Measurements from ENCODE around the gene ABCC6. TPM values are rescaled to one million over a fixed set of nuclear protein-coding genes. Genes with fewer than 3 reads are reported as not detected.

Gene ABCC6
- total and polyA plus RNA-seq, 2 of the 13 experiments (the other 11 are each of a cell fraction or from before 2014, with no cell fraction given): 82.4 to 105 TPM

DNA sequence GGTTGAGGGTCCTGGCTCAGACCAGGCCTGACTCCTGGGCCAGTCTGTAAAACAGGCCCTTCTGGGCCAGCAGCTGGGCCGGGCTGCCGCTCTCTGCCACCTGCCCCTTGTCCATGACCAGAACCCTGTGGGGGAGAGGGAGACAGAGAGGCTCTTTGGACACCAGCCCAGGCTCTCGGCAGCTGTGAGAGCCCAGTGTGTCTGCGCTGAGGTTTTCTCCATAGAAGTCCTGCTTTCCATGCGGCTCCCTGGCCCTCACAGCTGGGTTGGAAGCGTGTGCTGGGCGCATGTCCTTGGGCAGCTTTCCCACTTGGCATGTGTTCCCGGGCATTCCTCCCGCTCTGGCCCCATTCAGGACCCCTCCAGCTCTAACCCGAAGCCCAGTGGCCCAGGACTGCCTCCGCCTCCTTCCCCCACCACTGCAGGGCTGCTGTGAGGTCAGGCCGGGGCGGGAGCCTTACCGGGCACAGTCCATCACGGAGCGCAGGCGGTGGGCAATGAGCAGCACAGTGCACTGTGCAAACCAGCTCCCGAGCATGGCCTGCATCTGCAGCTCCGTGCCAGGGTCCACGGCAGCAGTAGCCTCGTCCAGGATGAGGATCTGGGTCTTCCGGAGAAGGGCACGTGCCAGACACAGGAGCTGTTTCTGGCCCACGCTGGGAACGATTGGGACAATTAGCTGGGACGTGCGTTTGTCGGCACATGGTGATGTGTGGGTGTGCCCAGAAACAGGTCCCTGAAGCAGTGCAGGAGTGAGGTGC, 73.0 kb downstream of the ABCC6 start (continued):
- TF ChIP-seq, protein P1, sequence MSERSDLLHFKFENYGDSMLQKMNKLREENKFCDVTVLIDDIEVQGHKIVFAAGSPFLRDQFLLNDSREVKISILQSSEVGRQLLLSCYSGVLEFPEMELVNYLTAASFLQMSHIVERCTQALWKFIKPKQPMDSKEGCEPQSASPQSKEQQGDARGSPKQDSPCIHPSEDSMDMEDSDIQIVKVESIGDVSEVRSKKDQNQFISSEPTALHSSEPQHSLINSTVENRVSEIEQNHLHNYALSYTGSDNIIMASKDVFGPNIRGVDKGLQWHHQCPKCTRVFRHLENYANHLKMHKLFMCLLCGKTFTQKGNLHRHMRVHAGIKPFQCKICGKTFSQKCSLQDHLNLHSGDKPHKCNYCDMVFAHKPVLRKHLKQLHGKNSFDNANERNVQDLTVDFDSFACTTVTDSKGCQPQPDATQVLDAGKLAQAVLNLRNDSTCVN (CRISPR knock-in tag; IDR thresholded peaks at IDR 0.05; ENCODE audit: borderline replicate concordance): no peak
- TF ChIP-seq, protein P2, sequence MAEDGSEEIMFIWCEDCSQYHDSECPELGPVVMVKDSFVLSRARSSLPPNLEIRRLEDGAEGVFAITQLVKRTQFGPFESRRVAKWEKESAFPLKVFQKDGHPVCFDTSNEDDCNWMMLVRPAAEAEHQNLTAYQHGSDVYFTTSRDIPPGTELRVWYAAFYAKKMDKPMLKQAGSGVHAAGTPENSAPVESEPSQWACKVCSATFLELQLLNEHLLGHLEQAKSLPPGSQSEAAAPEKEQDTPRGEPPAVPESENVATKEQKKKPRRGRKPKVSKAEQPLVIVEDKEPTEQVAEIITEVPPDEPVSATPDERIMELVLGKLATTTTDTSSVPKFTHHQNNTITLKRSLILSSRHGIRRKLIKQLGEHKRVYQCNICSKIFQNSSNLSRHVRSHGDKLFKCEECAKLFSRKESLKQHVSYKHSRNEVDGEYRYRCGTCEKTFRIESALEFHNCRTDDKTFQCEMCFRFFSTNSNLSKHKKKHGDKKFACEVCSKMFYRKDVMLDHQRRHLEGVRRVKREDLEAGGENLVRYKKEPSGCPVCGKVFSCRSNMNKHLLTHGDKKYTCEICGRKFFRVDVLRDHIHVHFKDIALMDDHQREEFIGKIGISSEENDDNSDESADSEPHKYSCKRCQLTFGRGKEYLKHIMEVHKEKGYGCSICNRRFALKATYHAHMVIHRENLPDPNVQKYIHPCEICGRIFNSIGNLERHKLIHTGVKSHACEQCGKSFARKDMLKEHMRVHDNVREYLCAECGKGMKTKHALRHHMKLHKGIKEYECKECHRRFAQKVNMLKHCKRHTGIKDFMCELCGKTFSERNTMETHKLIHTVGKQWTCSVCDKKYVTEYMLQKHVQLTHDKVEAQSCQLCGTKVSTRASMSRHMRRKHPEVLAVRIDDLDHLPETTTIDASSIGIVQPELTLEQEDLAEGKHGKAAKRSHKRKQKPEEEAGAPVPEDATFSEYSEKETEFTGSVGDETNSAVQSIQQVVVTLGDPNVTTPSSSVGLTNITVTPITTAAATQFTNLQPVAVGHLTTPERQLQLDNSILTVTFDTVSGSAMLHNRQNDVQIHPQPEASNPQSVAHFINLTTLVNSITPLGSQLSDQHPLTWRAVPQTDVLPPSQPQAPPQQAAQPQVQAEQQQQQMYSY (CRISPR knock-in tag; IDR thresholded peaks at IDR 0.05): no peak
- TF ChIP-seq HOXD1 (CRISPR knock-in tag; IDR thresholded peaks at IDR 0.05) (no peak), ZNF577 (CRISPR knock-in tag; IDR thresholded peaks at IDR 0.05; ENCODE audit: borderline replicate concordance, low read depth) (no peak), MTA3 (CRISPR knock-in tag; IDR thresholded peaks at IDR 0.05) (no peak), ZNF274 (CRISPR knock-in tag; IDR thresholded peaks at IDR 0.05) (no peak), YY1 (IDR thresholded peaks at IDR 0.05; ENCODE audit: insufficient read depth, insufficient replicate concordance, low read depth, low read length) (peak; percentile 4), ZNF180 (CRISPR knock-in tag; IDR thresholded peaks at IDR 0.05; ENCODE audit: borderline replicate concordance, low read depth) (no peak), ZNF44 (CRISPR knock-in tag; IDR thresholded peaks at IDR 0.05) (no peak), ISL2 (CRISPR knock-in tag; IDR thresholded peaks at IDR 0.05) (no peak), DPF2 (CRISPR knock-in tag; IDR thresholded peaks at IDR 0.05; ENCODE audit: borderline replicate concordance, low read depth) (no peak), HMGA1 (CRISPR knock-in tag; conservative IDR thresholded peaks at IDR 0.05) (no peak), ZFYVE20 (CRISPR knock-in tag; IDR thresholded peaks at IDR 0.05; ENCODE audit: borderline replicate concordance, low read depth) (no peak), KDM5A (IDR thresholded peaks at IDR 0.05; ENCODE audit: borderline replicate concordance, low read length) (no peak), ZSCAN9 (CRISPR knock-in tag; IDR thresholded peaks at IDR 0.05; ENCODE audit: borderline replicate concordance) (no peak), ZNF841 (CRISPR knock-in tag; IDR thresholded peaks at IDR 0.05; ENCODE audit: borderline replicate concordance) (no peak)
- TF ChIP-seq, protein P3, sequence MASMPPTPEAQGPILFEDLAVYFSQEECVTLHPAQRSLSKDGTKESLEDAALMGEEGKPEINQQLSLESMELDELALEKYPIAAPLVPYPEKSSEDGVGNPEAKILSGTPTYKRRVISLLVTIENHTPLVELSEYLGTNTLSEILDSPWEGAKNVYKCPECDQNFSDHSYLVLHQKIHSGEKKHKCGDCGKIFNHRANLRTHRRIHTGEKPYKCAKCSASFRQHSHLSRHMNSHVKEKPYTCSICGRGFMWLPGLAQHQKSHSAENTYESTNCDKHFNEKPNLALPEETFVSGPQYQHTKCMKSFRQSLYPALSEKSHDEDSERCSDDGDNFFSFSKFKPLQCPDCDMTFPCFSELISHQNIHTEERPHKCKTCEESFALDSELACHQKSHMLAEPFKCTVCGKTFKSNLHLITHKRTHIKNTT (CRISPR knock-in tag; IDR thresholded peaks at IDR 0.05): no peak
- TF ChIP-seq, protein P4, sequence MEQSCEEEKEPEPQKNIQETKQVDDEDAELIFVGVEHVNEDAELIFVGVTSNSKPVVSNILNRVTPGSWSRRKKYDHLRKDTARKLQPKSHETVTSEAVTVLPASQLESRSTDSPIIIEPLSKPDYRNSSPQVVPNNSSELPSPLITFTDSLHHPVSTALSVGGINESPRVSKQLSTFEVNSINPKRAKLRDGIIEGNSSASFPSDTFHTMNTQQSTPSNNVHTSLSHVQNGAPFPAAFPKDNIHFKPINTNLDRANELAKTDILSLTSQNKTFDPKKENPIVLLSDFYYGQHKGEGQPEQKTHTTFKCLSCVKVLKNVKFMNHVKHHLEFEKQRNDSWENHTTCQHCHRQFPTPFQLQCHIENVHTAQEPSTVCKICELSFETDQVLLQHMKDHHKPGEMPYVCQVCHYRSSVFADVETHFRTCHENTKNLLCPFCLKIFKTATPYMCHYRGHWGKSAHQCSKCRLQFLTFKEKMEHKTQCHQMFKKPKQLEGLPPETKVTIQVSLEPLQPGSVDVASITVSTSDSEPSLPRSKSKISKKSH (CRISPR knock-in tag; IDR thresholded peaks at IDR 0.05; ENCODE audit: borderline replicate concordance): peak; percentile 78
- TF ChIP-seq, protein P5, sequence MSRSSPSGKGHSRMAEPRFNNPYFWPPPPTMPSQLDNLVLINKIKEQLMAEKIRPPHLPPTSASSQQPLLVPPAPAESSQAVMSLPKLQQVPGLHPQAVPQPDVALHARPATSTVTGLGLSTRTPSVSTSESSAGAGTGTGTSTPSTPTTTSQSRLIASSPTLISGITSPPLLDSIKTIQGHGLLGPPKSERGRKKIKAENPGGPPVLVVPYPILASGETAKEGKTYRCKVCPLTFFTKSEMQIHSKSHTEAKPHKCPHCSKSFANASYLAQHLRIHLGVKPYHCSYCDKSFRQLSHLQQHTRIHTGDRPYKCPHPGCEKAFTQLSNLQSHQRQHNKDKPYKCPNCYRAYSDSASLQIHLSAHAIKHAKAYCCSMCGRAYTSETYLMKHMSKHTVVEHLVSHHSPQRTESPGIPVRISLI (CRISPR knock-in tag; IDR thresholded peaks at IDR 0.05; ENCODE audit: borderline replicate concordance): no peak; the same call in 1 of the 2 replicates
- TF ChIP-seq, protein P6, sequence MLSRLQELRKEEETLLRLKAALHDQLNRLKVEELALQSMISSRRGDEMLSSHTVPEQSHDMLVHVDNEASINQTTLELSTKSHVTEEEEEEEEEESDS (CRISPR knock-in tag; IDR thresholded peaks at IDR 0.05; ENCODE audit: borderline replicate concordance): no peak

Measured in HepG2 (cell line).